Measurements from ENCODE around the gene DPYD.

The DPYD gene

DNA sequence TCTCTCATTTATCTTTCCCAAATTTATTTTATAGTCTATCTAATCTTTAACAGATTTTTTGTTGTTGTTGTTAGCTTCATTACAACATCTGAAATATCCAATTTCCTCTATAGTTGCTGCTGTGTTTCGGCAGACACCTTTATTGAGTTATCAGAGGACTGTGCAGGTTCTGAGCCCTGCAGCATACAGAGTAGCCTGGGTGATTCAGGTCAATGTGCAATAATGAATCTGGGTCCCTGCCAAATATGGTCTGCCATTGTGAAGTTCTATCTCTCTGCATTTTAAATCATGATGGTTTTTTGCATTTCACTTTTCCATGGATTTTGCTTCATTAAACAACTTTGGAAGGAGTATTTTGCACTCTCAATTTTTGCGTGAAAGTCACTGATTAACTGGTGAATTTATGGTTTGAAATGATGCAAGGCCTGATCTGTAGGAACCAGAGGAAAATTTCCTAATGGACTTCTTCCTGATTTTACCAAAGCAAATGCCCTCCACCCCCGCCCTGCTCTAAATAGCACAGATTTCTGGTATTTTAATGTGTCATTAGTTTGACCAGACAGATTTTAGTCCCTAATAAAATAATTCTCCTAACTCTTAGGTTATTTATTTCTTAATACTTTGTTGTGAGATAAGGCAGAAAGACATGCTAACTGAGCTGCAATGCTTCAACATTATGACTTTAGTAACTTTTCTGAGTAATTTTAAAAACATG, 797.0 kb downstream of the DPYD start:
- DNase-seq: no peak

DNA sequence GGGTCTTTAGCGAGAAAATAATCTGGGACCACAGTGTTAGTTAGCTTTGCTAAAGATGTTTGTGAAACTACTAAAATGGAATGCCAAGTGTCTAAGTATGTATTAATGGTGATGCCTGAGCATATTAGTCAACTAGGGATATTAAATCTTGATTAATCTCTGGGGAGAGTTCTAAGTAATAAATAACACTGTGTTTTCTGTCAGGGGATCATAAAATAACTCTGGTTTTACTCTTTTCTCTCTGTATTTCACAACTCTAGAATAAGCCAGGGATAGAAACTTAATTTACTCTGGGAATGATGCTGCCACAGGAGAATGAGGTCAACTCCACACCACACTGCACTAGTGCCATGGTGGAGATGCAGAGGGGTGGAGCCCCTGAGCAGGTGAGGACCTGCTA, 800.0 kb downstream of the DPYD start:
- no peak for DNase-seq

DNA sequence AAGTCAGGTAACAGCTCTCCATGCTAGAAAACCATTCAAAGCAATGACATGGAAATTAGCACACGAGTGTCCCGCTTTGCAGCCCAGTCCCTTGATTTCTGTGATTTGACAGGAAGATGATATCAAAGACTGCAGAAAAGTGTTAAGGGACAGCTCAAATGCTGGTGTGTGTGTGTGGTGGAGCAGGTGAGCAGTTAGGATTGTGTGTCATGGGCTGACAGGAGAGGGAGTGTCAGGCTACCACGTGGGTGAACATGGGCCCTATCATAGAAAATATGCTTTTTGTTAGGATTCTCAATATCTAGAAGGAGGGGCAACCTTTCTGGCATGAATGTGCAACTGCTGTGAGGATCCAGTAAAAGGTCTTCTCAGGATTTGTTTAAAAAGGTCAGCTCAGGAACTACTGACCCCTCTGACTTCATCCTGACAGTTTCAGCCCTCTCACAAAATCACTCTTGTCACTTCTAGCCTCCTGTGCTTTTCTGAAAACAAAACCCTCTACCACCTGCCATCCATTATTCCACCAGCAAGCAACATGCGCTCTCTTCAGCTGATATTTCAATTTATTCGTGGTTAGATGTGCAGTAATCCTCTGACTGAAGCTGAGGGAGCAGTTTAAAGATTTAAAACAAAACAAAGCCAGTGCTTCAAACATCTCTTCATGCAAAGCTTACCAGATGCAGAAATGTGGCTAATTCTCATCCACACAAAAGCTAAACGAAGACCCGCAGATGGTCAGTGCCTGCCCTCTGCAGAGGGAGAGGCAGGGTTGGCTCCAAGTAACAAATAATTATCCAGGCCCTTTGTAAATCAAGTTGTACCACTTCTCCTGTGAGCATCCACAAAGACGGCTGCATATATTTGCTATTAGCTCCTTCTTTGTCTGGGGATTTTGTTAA, 801.3 kb downstream of the DPYD start:
- DNase-seq: no peak

DNA sequence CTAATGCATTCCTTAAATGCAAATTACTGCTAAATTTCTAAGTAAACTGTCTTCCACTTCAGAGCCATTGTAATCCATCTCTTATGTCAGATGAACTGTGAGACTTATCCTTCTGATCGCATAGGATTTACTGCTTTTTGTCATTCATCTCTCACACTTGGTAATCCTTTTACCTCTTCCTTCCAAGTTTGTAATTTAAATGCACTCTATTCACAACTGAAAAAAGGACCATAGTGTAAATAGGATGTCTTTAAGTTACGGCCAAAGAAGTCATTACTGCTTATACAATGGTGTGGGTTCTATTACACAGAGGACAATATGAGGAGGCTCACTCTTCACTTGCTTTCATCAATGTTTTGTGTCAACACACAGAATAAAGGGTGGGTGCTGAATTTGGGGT, 806.0 kb downstream of the DPYD start:
- DNase-seq: no peak

DNA sequence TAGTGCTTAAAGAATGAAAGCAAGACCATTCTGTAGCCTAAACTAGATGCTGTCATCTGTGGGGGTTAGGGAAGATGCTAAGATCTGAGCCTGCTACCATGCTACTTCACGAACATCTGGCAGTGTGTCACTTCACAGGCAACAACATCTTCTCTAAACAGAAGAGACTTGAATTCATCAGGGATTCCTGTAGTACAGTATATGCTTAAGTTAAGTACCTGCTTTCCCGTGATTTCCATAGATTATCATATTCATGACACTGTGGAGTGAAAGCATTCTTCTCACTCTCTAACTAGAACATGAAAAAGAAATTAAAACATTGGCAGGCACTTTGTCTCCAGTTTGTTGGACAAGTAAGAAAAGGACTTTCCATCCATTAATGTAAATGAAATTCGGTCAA, 808.4 kb downstream of the DPYD start:
- no peak for DNase-seq

DNA sequence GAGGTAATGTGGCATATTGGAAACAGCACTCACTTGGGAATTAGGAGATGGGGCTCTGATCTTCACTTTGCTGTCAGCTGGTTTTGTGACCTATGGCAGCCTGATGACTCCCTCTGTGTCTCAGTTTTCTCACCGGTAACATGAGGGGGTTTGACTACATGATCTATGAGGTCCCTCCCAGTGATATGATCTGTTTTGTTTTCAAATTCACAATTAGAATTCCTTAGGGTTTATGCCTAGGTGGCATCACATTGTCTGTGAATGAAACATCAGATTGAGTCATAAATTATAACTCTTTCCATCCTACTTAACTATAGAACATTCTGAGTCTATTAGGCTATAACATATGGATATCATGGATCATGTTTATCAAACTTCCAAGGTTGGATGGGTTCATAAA, 812.7 kb downstream of the DPYD start:
- no peak for DNase-seq

DNA sequence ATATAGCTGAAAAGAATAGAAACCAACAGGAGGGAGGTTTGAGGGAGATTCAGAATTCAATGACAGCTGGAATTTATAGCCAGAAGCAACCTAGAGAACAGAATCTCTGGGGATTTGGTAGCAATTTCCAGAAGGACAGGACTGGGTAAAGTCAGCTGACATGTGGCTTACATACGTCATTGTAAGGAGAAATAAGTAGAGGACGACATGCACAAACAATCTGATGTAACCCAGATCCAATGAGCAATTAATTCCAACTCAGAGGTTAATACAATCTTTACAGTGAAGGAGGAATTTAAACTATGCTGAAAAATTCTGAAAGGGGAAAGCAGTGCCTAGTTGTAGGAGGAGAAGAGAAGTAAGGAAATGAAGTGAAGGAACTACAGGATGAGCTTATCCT, 815.3 kb downstream of the DPYD start:
- no peak for DNase-seq

DNA sequence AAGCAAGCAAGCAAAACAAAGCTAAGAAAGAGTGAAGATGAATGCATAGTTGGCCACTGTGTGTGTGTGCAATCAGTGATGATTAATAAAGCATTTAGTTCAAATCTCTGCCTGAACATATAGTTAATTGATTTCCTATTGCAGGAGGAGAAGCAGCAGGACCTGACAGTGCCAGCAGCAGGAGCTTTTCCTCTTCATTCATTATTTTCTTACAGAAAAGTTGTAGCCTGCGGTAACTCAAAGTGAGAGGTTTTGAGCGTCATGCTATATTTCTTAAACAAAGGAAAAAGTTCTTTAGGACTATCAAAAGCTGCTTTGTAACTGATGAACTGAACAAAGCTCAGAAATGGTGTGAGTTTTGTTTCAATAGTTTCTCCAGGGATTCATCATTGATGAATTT, 819.3 kb downstream of the DPYD start:
- no peak for DNase-seq

DNA sequence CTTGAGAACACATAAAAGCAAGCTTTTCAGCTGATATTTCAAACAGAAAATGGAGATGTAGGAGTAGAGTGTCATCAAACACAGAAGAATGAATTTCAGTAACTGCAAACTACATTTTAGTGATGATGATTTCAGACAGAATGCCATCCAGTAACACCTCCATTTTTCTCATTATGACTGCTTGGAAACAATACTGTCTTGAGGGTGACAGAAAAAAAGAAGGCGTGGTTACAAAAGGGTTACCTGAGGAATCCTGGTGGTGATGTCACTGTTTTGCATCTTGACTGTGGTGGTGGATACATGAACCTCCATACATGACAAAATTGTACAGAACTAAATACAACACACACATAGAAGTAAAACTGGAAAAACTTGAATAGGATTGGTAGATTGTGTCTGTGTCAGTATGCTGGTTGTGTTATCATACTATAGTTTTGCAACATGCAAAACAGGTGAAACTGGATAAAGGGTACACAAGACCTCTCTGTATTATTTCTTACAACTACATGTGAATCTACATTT, 823.4 kb downstream of the DPYD start:
- DNase-seq: no peak

DNA sequence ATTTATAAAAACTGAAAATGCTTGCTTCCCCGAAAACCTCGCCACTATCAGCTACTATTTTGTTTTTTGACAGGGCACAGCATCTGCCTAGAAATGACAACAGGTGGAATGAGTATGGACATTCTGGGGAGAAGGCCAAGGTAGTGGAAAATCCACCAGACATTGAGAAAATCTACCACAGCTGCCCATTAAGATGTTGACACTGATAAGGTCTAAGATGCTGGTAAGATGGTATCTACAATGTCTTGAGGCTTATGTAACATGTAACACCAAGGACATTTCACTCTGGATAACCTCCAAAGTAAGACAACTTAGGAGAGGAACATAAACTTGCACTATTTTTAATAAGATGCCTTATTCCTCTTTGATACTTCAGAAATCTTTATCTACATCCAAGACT, 825.1 kb downstream of the DPYD start:
- DNase-seq: no peak

DNA sequence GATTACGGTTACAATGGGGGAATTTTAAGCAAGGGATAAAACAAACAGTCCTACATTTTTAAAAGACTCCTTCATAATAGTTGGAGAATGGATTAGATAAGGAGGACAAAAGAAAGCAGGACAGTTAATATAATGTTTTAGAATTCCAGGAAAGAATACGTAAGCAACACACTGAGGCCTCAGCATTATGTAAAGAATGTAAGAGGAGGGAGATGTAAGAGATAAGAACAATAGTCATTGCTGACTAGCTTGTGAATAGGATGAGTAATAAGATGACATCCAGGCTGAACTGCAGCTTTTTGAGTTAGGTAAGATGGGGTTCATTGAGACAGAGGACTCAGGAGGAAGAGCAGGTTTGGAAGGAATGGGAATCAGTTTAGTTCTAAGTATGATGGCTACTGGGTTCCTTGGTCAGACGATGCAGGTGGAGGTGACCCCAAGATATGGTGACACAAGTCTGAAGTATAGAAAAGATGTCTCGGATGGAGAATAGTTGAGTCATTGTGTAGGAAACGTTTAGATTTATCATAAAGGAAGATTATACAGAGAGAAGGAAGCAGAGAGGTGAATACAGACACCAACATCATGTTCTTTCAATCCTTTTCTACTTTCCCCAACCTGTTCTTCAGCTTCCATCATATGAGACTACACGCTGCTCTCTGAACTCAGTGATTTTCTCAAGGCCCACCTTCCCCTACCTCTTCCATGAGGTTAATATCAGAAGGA, 826.4 kb downstream of the DPYD start:
- DNase-seq: no peak

DNA sequence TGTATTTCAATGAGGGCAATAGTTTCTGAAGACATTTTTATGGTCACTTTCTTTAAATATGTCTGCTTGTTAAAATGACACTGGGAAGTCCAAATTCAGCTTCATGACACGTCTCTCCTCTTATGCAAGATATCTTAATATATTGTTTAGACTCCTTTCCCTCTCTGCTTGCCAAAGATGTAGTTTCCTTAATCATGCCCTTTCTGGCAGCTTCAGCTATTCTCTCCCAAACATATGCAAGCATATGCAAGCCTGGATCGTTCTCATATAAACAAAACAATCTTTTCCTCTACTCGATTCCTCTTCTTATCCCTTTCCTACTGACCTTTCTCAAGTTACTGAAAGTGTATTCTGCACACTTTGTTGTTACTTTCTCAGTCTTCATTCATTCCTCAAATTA, 827.1 kb downstream of the DPYD start:
- DNase-seq: no peak

DNA sequence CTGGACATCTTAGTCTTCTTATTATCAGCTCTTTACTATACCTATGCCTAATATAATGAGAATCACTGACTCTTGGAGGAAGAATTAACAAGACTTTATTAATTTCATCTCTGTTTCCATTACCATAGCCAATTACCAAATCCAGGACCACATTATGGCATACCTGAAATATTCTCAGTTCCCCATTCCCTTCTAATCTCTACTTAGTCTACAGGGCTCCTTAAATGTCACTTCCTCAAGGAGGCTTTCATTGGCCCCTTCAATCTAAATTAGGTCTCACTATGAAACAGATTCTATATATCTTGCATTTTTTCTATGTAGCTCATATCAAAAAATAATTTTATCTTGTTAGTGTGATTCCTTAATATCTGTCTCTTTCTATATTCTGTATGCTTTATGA, 828.0 kb downstream of the DPYD start:
- no peak for DNase-seq

DNA sequence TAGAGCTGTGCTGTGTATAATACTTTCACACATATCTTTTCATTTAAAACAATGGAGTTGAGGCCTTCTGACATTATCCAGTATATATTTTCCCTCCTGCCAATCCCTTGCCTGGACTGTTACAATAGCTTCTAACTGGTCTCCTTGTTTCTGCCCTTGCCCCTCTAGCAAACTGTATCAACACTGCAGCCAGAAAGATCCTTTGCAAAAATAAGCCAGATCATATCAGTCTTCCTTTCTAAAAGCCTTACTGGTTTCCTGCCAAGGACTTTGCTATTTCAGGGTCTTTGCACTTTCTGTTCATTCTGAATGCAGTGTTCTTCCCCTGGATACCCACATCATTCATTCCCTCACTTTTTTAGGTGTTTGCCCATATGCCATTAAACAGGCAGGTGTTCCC, 829.2 kb downstream of the DPYD start:
- no peak for DNase-seq

DNA sequence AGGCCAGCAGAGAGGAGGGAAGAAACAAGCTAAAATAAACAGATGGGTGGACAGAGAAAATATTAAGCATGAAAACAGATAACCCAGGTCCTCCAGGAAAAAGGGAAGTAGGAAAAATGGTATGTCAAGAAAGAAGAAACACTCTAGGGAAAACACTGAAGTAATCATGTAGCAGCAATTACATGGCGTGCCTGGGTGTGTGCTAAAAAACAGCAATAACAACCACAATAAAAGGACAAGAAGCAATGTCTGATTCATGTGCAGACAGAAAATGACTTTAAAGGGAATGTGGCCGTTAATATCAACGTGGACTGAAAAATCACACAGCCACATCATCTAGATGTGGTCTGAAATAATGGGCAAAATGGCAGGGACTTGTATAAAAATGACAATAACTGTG, 829.6 kb downstream of the DPYD start:
- DNase-seq: no peak

DNA sequence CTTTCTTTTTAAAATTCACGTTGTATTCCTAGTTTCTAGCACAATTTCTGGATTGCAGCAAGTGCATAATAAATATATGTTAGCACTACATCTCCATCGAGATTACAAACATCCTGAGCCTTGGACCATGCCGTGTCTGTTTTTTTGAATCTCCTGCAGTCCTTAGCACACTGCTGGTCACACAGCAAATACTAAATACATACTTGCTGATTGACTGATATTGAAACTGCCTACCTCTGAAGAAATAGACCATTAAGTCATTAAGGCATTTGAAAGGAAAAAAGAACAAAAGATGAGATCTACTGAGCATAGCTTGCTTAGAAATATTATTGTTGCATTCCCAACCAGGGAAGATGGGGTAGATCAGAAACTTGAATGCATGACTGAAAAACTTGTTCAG, 830.1 kb downstream of the DPYD start:
- DNase-seq: no peak

DNA sequence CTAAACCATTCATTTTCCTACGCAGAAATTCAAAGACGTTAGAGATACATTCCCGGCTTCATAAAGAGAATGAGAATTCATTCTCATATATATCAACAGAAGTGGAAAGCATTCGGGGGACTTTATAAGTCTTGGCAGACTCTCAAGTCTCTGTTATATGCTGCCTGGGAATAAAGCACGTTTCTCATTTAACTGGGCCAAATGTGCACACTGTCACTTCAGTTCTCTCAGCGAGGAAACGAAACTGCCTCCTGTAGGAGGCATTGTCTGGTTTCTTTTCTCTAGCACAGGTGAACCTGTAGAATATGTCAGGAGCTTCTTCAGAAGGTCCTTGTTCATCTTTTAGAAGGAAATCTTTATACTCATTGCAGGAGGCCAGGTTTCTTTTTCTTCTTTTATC, 831.7 kb downstream of the DPYD start:
- no peak for DNase-seq

DNA sequence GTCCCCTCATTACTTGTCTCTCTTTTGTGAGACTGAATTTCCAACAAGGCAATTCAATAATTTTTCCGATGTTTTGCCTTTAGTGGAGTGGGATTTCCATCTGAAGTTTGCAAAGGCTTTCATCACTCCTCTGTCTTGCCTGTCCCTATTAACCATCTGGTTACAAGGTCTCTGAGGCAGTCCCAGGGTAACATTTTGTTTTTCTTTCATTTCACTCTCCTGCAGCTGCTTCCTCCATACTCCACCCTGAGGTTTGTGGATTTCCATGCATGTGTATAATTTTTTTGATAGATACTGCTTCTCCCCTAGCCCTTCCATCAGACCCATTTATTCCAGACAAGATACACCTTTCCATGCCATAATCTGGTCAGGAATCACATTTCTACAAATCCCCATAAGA, 832.4 kb downstream of the DPYD start:
- no peak for DNase-seq

DNA sequence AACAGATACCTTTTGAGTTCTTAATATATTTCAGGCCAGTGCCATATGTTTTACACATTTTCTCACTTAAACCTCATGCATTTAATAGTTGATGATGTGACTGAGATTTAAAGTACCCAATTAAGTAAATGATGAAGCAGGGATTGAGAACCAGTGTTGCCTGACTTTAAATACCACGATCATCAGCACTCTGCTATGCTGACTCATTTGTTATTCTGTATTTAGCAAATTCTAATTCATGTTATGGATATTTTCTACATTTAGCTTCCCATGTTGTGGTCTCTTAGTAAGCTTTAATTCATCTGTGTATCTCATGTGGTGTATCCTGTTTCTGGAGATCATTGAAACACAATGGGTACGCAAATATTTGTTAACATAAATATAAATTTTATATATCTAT, 836.3 kb downstream of the DPYD start:
- DNase-seq: no peak

DNA sequence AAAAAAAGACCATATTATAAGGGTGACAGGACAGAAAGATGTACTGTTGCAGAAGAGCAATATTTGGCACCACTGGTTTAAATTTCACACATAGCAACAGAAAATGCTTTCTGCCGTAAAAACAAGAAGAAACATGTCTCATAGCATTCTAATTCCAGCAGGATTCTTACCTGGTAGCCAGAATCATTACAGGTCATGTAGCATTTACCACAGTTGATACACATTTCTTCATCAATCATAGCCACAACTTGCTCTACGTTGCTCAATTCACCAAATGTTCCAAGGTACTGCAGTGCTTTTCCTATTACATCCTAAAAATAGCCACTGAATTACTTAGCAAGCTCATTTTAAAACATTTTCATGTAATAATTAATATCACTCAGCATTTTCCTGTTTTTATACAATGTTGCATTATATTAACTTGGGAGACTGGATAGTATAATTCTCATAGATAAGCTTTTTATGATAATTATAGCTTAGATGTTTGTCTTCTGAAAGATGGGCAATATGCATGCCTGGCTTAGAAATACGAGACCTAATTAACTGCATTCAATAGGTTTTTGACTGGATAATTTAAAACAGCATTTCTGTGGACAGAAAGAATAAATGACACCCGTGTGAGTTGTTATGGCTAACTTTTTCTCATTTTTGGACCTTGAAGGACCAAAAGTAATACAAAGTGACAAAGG, 838.5 kb downstream of the DPYD start:
- DNase-seq: no peak

DNA sequence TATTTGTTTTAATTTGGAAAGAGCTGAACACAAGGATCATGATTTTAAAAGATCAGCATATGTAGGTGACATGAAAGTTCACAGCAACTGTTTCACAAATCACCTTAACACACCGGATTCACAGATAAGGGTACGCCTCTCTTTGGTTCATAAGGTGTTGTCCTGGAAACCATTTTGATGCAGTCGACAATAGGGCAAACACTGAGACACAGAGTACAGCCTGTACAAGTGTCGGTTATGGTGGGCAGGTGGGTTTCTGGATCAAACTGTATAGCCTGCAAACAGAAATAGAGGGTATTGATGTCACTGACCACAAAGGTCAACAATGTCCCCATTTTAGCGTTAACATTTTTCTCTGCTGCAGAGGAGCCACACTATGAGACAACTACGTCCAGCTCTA, 842.0 kb downstream of the DPYD start:
- DNase-seq: no peak

DNA sequence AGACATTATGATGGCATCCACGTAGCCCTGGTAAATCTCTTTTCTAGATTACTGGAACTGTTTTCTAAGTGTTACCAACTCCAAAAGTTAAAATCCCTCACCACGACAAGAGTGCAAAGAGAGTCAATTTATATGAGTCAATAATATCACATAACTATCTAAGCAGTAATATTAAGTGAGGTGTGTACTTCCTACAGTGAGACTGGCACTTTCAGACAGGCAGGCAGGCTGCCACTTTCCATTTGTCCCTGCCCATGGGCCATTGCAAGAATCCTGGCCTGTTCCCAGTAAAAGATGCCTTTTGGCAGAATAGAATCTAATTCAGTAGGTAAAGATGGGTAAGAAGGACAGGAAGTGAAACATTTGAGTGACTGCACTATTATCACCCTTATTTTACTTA, 843.6 kb downstream of the DPYD start:
- no peak for DNase-seq

DNA sequence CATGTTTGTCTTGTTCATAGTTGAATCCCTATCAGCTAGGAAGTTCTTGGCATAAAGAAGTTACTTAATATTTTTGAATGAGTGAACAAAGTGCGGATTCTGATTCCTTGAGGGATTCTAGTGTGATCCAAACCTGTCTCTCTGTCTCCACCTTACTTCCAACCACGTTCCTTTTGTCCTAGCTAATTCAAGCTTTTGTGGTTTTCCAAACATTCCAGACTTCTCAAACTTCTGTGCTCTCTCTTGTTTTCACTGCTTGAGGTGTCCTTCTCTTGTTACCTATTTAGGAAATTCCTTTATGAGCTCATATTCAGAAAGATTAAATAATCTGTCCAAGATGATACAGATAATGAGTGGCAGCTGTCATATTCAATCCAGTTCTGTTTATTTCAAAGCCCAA, 846.1 kb downstream of the DPYD start:
- no peak for DNase-seq
